ENCODE results near the gene ZC3H6.
"Not testable (repeated sequence)": the region's sequence is repeated elsewhere in the genome, so short reads cannot be mapped to it uniquely, and the experiment has no call there.

The ZC3H6 gene

GRCh38 chr2:112276954-112277353 is 1.6 kb downstream of the ZC3H6 start:
- no peak for DNase-seq

DNA sequence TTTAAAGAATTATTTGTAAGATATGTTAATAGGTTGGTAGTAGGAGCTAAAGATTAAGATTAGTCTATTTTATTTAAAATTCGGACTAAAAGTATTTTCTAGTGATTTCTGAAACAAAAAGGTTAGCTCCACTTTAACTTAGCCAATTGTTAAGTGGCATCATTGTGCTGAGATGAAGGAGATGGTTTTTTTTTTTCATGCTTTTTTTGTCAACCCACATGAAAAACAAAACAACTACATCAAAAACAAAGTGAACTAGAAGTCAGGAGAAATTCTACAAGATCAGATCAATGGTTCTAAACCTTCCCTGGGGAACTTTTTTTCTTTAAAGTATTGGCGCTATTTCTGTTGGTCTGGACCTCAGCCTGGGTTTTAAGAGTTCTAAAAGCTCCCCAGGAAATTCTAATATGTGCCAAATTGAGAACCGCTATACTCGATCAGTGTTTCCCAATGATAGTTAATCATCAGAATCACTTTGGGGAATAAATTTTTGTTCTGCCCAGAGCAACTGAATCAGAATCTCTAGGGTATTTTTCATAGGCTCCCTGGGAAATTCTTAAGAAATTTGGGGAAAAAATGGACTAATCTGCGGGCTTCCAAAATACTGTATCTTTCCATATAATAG is 2.3 kb downstream of the ZC3H6 start:
- DNase-seq: no peak

DNA sequence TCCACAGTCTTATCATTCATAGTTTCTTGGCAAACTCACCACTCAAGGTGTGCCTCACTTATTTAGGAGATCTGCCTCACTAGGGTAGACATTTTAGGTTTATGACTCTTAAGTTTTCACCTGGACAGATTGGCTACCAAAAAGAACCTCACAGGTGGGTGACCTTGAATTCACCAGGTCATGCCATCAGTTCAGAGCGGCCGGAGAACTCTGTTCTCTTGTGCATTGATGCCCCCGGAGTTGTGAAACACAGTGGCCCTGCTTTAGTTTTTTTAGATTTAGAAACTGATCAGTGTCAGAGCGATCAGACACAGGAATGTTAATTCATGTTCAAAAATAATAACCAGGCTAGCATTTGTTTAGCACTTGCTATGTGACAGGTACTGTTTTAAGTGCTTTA is 6.7 kb downstream of the ZC3H6 start:
- DNase-seq: not testable (repeated sequence)

DNA sequence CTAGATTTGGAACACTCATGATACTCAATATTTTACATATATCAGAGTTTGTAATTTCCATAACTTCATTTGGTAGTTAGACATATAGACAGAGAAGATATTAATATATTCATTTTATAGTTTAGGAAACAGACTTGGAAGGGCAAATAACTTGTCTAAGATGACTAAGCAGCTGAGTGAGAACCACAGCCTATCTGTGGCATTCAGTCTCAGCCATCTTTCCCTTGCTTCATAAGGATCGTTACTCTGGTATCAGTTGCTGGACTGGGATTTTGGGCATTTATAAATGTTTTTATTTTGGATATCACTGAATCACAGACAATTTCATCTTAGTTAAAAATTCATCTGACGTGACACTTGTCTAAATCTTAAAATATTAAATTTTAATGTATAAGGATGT is 8.1 kb downstream of the ZC3H6 start:
- not testable (repeated sequence) for DNase-seq

DNA sequence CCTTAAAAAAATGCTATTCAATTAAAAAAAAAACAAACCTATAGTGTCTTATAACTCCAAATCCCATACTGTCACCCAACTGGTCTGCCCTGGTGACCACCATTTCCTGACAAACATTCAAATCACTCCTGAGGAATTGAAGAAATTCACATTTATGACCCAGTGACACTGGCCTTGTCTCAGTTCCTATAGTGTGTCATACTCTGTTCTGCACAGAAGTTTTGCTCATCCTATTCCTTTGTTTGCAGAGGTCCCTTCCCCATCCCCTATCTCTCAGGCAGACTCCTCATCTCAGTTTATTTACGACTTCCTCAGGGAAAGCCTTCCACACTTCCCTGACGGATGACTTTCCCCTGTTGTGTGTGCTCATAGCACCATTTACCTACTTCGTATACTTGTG is 14.7 kb downstream of the ZC3H6 start:
- no peak for DNase-seq

GRCh38 chr2:112290648-112291047 is 15.3 kb downstream of the ZC3H6 start:
- DNase-seq: no peak

DNA sequence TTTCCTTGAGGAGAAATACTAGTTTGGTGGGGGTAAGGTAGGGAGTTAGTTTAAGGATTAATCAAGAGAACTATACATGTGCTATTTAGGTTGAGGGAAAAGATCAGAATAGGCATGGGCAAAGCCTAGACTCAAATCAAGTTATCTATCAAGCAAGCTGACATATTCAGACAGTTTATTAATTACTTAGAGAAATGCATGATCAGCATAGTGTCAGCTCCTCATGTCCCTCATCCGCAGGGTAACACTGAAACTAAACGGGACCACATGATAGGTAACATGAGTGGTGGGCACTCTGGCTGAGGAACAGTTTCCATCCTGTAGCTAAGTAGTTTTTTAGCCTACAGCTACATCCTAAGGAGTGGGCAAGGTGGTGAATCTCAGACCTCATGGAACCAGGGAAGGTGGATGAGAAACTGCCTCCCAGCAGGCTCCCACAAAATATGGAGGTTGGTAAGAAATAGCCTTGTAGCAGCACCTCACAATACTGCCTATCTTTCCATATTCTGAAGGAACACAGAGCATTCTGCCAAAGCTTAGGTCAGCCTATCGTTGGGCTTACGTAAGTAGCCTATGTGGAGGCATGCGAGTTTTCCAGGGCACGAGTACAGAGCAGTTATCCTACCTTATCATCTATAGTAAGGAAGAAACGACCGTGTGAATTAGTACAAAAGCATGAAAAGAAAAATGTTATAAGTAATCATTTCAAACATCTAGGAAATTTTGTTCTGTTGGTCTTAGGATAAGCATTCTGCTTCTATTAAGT is 18.4 kb downstream of the ZC3H6 start:
- DNase-seq: no peak

DNA sequence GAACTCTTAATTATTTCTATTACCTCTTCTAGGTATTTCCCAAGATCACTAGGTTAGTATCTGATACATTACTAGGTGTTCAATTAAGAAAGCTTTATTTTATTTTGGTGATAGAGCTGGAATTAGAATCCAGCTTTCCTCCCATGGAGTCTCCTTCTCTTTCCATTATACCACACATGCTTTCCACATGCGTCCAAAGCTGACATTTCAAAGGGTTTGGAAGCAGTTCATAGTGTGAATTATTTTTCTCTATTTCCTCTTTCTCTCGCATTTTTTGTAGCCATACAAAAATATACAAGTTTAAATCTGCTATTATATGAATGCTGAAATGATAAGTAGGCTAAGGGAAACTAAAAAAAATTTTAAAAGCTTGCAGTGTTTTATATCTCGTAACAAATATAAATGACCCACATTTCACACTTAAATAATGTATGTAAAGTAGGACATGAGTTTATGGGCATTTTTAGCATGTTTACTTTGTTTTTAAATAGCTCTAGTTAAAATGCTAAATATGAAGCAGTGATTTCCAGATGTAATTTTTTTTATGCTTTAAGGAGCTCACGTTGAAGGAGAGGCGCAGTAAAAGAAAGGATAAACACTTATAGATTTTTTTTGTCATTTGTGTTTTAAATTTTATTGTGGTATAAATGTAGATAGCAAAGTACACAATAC is 20.1 kb downstream of the ZC3H6 start:
- DNase-seq: no peak

DNA sequence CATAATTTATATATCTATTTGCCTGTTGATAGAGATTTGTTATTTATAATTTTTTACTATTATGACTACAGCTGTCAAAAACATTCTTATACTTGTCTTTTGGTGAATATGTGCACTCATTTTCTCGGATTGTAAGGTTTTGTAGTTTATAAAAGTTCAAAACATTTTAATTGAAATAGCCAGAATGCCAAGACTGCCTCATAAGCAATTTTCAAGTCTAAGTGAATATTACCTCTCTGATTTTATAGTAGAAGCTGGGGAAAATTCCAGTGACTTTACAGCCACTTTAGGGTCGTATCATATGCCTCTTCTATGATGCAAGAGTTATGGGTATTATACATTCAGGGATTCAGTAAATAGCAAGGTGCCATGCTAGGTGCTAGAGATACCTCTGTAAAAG is 21.0 kb downstream of the ZC3H6 start:
- no peak for DNase-seq

GRCh38 chr2:112301171-112301584 is 25.8 kb downstream of the ZC3H6 start:
- DNase-seq: no peak

DNA sequence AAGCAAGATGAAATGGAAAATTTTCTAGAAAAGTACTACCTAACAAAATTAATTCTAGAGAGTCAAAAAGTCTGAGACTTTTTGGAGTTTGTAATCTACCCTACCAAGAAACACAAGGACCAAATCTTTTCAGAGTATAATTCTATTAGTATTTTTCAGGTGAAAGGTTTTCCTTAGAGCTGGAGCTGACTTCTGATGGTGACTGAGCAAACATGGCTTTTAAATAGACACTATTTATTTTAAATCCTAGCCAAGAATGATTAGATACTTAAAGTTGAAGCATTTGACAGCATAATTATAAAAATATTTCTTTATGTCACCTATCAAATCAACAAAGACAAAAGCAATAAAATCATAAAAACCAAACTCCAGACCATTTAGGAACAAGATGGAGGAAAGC is 26.6 kb downstream of the ZC3H6 start:
- DNase-seq: no peak

GRCh38 chr2:112304298-112304941 is 29.0 kb downstream of the ZC3H6 start:
- no peak for DNase-seq

GRCh38 chr2:112305132-112305531 is 29.7 kb downstream of the ZC3H6 start:
- DNase-seq: no peak

- no peak for DNase-seq
These were observed 35.5 kb downstream of the ZC3H6 start for GRCh38 chr2:112310906-112311305.

GRCh38 chr2:112311932-112312331 is 36.5 kb downstream of the ZC3H6 start:
- DNase-seq: no peak

DNA sequence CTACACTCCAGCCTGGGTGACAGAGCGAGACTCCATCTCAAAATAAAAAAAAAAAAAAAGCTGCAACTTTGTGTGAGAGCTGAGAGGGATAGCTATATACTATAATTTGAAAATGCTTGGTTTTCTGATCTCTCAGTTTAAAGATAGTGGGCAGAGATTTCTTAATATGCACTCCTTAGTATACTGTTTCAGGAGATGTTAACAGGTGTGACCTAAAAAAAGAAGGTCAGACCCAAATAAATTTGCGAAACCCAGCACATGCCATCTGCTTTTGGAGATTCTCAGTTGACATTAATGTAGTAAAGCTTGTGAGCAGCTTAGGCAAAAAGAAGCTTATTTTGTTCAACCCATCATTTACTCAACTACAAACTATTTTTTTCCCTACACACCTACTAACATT is 37.4 kb downstream of the ZC3H6 start:
- no peak for DNase-seq

DNA sequence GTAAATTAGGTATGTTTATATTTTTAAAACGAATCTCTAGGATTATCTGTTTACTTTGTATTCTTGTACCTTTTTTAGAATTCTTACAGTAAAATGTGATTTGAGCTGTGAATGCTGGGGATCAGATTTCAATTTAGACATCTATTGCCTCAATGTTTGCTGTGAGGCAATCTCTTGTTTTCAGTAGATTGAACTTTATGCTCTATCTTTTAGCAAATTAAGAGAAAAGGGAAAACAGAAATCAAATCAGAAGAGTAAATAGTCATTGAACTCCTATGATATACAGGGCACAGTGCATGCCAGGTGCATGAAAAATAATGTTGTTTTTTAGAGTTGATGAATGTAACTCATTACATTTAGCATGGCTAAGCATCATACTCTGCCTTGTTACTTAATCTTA is 39.5 kb downstream of the ZC3H6 start:
- no peak for DNase-seq

DNA sequence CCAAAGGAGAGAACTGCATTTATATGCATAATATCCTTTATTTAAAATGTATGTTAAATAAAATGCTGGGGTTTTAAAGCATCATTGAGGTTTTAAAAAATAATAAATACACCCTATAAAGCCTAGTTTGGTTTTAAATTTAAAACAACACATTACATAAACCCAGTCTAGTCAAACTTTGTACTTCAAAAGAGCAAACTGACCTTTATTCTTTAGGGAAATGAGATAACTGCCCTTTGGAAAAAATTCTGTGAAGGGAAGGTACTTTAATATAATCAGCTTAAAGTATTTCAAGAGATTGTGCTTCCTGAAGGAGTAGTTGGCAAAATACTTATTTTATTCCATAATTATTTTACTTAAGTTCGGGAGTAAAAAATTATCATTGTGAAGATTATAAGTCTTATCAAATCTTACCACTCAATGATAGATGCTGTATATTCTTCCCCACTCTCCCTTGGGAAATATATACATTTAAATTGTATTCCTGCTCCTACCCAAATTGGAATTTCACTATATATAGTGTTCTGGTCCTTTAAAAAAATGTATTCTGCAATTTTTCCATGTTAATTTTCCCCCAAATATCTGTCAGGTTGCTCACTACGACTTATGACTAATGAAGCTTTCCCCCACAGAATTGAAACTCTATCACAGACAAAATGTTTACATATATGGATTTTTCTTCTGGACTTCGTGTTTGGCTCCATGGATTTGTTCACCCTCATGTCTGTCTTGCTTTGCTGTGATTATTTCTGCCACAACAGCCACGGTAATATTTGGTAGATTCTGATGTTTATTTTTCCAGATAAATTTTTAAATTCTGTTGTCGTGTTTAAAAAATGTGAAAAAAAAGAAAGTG is 42.1 kb downstream of the ZC3H6 start:
- no peak for DNase-seq

DNA sequence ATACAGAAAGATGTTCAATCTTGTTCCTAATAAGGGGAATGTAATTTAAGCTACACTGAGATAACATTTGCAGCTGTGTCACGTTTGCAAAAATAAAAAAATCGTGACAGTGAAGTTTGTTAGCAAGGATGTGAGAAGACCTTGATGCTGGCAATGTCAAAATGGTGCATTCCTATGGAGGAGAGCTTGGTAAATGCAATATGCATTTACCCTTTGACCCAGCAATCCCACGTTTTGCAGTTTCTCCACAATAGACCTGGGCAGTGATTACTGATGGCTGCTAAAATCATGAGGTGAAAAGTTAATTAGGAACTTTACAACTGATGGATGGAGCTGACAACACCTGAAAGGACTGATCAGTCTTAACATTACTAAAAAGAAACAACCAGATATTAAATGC is 43.1 kb downstream of the ZC3H6 start:
- DNase-seq: no peak

DNA sequence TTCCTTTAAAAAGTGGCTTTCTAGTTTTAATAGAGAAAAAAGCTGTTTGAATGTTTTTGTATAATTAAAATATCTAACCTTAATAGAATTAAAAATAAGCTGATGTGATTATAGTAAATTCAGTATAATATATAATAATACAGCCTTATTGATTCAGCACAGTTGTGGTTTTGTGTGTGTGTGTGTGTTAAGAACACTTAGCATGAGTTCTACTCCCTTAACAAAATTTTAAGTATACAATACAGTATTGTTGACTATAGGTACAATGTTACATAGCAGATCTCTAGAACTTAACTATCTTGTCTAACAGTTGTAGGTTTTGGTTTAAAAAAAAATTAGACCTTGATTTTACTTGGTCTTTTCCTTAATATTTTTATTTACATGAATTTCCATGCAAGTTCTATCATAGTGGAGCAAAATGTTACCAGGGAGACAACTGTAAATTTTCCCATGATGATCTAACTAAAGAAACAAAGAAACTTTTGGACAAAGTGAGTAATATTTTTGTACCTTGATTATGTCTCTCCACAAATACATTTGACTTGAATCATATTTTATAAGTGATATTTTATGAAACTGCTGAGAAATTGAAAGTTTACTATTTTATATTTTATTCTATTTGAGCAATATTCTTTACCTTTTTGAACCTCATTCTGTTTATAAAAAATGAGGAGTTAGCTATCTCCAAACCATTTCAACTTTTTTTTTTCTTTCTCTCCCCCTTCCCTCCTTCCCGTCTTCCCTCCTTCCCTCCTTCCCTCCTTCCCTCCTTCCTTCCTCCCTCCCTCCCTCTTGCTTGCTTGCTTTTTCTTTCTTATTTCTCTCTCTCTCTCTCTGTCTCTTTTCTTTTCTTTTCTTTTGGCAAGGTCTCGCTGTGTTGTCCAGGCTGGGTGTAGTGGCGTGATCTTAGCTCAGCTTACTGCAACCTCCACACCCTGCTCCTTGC is 46.3 kb downstream of the ZC3H6 start:
- no peak for DNase-seq

DNA sequence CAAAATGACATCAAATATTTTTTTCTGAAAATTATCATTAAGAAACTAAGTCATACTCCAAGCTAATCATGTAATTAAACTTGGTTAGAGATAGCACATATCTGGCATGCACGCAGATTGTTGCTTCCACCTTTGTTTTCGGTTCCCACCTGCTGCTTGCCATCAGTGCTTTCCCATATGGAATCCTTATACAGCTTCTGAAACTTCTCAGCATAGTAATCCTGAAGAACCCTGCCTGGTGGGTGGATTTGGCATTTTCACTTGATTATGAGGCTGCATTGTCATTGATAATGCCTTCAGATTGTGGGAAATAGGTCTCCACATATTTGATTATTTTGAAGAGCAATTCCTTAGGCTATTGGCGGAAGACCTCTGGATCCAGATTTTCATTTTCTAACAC is 47.5 kb downstream of the ZC3H6 start:
- no peak for DNase-seq
